ENCODE measurements around the gene FBXO36.

The FBXO36 gene

DNA sequence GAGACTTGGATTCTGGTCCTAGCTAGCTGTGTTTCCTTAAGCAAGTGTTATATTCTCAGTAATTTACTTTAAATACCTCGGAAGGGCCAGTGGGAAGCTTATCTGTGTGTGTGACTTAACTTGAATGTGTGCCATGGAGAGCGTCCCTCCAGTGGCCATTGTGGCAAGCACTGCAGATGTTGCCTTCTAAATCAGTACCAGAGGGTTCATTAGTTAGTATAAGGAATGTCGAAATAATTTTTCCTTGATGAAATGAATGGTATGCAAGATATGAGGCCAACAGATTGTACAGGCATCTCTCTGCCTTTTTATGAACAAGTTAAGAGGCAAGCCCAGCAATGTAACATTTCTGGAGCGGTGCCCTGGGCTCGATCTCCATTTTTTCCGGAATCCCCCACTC is 52.0 kb downstream of the FBXO36 start:
- DNase-seq: no peak

DNA sequence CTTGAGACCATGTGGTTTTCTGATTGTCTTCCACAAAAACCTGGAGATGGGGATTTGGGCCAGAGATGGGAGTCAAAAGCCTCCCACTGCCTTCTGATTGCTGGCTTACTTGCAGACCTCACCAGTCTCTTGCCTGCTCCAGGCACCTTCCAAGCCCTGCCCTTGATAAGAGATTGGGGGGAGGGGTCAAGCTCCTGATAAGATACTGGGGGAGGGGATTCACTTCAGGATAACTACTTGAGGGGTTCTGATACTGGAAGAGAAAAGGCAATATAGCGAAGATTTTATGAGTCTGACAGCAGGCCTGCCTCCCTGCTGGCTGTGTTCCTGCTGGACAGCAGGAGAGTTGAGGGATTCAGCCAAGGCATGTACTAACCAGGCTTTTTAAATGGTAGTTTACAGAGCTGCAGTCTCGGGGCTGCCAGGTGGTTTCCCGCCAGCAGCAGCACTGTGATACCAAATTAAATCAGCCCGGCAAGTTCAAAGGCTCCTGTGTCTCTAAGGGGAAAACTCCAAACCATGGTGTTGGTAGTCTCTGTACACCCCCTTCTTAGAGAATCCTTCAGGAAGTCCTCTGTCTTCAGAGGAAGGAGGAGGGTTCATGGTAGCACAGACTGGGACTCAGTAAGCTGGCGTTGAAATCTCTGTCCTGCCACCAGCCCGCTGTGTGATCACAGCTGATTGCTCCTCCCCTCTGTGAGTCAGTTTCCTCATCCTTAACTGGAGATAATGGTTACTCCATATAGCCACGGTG is 58.3 kb downstream of the FBXO36 start:
- DNase-seq: peak; percentile 73

DNA sequence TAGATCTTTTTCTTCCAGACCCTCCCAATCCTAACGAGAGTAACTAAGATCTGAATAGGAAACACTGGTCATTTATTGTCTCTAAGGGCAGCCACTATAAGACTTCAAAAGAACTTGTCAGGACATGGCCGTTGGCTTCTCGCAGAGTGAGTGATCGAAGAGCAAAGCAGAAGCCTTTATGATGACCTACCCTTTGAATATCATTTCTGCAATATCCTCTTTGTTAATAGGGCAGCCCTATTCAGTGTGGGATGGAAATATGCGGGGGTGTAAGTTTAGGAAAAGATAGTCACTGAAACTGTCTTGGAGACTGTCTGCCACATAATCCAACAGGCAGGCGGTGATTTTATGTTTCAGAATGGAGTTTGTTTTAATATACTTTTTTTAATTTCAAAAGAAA is 70.9 kb downstream of the FBXO36 start:
- no peak for DNase-seq

DNA sequence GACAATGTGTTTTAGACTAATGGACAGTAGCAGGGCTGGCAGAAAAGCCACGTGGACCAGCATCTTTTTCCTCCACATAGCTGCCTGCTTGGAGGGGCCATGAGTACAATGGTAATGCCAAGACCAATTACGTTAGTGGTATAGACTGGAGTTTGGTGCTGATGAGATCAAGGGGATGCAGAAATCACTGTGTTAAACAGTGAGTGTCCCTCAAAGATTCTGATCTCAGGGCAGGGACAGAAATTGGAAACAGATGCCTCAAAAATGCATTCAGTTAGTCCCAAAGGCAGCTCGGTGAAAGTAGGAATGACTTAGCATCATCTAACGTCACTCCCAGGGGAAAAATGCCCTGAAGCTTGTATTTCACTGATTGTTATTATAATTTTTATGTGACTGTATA is 74.0 kb downstream of the FBXO36 start:
- no peak for DNase-seq

DNA sequence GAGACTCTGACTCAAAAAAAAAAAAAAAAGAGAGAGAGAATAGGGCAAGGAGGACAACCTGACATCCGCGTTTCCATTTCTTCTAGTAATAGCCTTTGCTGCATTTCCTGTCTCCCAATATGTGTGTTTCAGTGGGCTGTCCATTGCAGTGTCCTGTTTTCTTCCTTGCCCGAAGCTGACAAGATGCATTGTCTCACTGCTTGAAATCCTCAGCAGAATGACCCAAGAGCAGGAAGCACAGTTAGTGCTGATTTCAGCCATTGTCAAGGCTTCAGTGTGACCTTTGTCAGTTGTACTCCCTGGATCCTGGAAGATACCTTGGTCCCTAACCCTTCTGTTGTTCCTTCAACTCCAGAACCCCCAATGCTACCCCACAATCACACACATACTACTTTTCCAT is 75.3 kb downstream of the FBXO36 start:
- DNase-seq: no peak

DNA sequence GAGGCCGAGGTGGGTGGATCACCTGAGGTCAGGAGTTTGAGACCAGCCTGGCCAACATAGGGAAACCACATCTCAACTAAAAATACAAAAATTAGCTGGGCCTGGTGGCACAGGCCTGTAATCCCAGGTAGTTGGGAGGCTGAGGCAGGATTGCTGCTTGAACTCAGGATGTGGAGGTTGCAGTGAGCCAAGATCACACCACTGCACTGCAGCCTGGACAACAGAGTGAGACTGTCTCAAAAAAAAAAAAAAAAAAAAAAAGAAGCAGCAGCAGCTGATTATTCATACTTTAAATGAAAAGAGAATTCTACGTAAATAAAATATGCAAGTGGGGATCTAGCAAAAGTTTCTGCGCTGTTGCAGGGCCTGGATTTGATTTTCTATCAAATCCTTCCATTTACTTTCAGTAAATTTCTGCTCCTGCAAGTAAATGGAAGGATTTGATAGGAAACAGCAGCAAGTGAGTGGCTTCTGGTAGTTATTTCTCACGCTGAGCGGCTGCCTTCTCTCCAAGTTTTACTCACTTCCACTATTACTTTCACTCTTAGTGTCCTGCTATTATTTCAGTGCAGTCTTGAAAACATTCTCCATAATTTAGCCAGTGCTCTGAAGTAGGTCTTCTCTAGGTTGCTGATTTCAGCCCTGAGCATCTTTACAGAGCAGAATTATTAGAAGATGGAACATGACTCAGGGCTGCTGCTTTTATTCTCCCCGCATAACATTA is 78.0 kb downstream of the FBXO36 start:
- no peak for DNase-seq

DNA sequence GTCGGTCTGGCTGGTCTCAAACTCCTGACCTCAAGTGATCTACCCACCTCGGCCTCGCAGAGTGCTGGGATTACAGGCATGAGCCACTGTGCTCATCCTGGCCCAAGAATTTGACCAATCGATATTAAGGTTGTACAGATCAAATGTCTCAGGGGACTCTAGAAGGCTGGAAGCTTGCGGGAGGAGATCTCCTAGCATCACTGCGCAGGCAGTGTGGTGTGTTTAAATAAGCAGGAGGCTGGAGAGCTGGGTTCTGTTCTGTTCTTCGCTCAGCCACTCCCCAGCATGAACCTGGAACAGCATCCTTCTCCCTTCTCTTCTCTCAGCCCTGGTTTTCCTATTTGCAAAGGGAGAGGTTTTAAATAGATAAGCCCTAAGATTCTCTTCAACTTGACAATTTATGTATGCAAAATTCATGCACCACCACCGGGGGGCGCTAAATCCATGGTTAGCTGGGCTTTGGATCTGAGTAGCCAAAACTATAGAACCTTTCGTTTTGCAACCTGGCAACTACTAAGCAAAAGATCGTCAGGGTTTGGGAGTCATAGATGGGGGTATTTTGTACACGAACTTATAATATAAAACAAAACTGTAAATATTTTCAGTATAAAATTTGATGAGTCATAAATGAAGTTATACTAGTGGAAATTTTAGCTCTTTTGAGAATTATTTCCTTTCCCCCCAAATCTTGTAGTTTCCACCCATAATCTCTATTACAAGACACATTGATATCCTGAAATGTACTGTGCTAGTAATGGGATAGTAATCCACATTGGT is 85.8 kb downstream of the FBXO36 start:
- peak; percentile 77 for DNase-seq

- DNase-seq: no peak
Measured at GRCh38 chr2:230008708-230009066, 86.4 kb downstream of the FBXO36 start.

- DNase-seq: no peak
Measured at GRCh38 chr2:230010501-230010900, 88.2 kb downstream of the FBXO36 start.

- DNase-seq: no peak
Measured at GRCh38 chr2:230011617-230012016, 89.3 kb downstream of the FBXO36 start.

DNA sequence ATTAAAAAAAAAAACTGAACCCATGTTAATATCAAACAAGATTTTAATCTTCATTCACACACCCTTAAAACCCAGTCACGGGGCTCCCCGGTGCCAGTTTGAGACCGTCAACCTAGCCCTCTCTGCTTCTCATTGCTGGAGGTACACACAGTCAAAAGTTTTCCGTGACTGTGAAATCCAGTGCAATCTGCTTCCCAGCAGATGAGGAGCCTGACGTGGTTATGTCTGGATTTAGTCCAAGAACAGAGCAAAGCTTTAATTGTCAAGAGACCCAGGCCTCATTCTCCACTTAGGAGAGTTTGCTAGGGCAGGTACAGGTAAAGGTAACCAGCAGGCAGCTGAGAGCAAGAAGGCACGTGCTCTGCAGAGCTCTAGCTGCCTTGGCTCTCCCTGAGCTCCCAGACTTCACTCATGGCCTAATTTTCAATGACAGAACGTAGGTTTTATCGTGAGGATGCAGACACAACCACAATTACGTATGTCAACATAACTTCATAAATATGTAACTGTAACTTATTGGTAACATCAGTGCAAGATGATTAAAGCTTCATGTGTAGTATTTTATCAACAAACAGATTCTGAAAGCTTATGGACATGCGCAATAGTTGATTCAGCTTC is 90.1 kb downstream of the FBXO36 start:
- DNase-seq: no peak

DNA sequence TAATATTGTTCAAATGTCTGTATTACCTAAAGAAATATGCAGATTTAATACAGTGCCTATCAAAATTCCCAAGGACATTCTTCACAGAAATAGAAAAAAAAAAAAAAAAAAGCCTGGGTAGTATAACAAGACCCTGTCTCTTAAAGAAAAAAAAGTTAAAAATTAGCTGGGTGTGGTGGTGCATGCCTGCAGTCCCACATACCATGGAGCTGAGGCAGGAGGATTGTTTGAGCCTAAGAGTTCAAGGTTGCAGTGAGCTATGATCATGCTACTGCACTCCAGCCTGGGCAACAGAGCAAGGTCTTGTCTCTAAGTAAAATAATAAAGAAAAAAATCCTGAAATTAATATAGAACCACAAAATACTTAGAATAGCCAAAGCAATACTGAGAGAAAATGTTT is 94.5 kb downstream of the FBXO36 start:
- DNase-seq: no peak

DNA sequence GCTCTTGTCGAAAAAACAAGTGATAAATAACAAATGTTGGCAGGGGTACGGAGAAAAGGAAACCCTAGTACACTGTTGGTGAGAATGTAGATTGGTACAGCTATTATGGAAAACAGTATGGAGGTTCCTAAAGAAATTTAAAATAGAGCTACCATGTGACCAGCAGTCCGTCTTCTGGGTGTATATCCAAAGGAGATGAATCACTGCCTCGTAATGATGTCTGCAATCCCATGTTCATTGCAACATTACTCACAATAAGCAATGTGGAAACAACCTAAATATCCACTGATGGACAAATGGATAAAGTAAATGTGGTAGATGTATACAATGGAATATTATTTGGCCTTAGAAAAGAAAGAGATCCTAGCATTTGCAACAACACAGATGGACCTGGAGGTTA is 95.8 kb downstream of the FBXO36 start:
- DNase-seq: no peak

GRCh38 chr2:230019742-230020141 is 97.4 kb downstream of the FBXO36 start:
- DNase-seq: no peak

DNA sequence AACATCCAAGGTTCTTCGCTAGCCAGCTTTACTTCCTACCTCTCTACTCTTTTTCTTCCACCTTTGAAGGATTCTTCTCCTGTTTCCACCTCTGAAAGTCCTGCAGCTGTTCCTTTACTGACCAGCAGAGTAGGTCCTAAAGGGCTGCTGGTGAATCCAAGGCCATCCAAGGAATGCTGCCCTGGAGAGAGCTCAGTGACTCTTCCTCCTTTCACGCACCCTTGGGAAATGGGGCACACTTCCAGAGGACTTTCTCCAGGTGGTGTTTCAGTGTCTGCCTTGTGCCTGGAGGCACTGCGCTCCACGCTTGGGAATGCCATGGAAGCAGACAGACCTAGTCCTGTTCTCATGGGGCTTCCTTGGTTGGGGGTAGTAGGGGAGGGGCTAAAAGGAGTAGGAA is 101.0 kb downstream of the FBXO36 start:
- no peak for DNase-seq

DNA sequence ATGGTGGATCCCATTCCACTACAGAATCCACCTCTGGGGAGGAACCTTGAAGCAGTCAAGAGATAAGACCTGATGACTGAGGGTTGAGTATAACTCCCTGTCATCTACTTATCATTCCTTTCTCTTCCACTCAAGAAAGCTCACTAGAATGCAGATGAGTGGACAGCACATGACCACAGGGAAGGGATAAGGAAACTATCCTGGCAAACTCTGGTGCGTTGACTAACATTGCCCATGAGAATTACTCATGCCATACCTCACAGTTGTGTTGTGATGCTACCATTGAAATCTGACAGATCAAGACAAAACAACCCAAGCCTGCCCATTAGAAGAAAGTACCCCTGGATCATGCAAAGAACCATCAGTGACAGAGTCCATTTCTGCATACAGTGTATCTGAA is 119.9 kb downstream of the FBXO36 start:
- no peak for DNase-seq

DNA sequence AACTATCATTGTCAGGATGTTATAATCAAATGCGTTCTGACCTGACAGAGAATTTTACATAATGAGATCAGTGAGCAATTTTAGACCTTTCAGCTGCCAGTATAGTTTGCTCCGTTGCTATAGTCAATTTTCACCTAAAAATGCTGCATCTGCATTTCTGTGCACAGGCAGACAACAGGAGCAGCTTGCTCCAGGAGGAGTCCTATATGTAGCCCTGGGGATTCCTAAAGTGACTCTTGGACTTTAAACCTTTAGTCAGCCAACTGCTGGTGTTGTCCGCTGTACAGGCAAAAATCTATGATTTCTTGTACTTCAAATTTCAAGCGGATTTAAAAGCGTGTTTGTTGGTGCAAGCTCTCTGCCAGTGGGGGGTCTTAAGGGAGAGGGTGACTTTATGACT is 120.7 kb downstream of the FBXO36 start:
- no peak for DNase-seq

DNA sequence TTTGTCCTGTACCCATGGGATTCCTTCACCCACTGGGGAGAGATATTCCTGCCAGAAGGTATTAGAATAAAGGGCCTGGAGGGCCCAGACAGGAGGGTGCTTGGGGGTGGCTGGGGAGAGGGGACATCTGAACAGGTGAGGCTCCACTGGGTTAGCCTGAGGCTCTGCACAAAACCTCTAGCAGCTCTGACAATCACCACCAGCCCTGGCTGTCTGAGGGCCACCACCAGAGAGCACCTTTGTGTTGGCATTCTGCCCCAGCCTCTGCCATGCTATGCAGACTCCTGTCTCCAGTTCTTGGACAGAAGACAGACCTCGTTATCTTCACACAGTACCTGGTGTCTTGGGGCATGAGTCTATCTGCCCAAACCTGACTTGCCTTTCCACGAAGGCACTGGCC is 121.2 kb downstream of the FBXO36 start:
- no peak for DNase-seq

DNA sequence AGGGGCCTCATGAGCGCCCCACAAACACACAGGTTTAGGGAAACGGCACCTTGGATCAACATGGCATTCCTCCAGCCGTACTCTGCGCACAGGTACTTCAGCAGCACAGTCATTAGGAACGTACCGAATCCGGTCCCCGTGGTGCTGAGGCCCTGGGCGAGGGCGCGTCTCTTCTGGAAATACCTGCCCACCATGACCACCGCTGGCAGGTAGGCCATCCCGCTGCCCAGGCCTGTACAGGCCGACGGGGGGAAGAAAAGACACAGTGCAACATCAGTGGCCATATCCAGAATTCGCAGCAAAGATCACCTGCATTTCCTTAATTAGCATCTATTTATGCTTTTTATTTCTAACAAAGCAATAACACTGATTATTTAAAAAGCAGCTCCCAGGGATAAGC is 124.2 kb downstream of the FBXO36 start:
- no peak for DNase-seq

- no peak for DNase-seq
Measured at GRCh38 chr2:230048010-230048671, 125.8 kb downstream of the FBXO36 start.

DNA sequence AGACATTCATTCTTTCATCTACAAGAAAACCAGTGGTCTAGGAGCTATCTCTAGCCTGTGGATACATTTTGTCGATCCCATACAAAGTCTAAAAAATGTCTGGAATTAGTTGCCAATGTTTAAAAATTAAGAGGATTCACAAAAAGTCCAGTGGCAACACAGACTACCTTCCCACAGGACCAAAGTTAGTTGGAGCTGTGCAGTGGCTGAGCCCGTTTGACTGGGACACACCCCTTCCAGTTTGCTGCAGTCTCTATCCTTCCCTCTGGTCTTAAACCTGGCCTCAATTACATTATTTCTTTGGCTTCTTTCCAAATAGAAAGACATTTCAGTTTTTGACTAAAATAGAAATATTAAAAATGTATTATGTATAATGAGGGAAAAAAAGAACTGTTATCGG is 127.8 kb downstream of the FBXO36 start:
- no peak for DNase-seq

DNA sequence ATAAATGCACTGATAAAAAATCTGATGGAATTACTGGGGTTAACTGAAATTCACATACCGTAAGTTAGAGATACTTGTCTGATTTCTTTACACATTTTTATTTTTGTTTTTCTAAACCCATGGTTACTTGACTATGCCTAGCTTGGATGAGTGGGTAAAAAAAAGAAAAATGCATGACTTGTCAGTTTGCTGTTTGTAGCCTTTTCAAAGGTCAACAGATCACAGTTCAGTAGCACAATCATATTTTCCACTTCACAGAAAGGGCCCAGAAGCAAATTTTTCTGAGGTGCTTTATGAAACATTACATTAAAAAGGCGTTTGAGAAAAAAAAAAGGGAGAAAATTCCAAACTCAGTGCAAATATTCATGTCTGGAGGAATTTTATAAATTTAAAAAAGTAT is 130.0 kb downstream of the FBXO36 start:
- DNase-seq: no peak
